ENCODE measurements around the gene PAX8. TPM values are rescaled to one million over a fixed set of nuclear protein-coding genes. Genes with fewer than 3 reads are reported as not detected.
"Not testable (repeated sequence)": the region's sequence is repeated elsewhere in the genome, so short reads cannot be mapped to it uniquely, and the experiment has no call there.

PAX8 gene
- total RNA-seq, 1 donor from 2014 or later: 1.4 TPM

DNA sequence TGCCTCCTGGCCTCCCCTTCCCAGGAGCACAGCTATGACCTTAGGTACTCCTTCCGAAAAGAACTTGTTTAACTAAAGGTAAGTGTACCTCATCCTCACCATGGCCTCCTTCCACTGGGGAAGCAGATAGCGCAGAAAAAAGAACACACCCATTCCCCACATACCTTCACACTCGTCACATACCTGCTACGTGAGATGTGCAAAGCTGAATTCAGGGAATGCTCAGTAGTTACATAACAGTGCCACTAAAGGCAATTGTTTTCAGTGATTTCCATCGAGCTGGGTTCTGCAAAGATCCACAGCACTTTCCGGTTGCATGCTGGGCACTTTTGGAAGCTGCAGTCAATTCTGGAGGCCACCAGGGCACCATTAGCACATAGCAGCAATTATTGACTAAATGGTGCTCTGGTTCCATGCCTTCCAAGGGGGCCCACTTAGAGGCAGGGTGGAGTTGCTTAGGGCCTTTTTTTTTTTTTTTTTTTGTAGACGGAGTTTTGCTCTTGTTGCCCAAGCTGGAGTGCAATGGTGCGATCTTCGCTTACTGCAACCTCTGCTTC is 41.0 kb downstream of the PAX8 start:
- no peak overlapping the region for H3K27ac Mint-ChIP-seq (ENCODE audit: unreplicated experiment)
- peaks cover 8% of the 10 kb centered on the region for H3K36me3 Mint-ChIP-seq (ENCODE audit: unreplicated experiment)
- no peaks in the 10 kb centered on the region for H3K4me1 Mint-ChIP-seq (ENCODE audit: low read depth, unreplicated experiment)
- no peak overlapping the region for H3K4me3 Mint-ChIP-seq (ENCODE audit: unreplicated experiment)
- DNase-seq: no peak
- H3K9me3 Mint-ChIP-seq (ENCODE audit: unreplicated experiment): peaks cover 5% of the 10 kb centered on the region
- H3K27me3 Mint-ChIP-seq (ENCODE audit: unreplicated experiment): peaks cover 3% of the 10 kb centered on the region
- TF ChIP-seq, protein P1, sequence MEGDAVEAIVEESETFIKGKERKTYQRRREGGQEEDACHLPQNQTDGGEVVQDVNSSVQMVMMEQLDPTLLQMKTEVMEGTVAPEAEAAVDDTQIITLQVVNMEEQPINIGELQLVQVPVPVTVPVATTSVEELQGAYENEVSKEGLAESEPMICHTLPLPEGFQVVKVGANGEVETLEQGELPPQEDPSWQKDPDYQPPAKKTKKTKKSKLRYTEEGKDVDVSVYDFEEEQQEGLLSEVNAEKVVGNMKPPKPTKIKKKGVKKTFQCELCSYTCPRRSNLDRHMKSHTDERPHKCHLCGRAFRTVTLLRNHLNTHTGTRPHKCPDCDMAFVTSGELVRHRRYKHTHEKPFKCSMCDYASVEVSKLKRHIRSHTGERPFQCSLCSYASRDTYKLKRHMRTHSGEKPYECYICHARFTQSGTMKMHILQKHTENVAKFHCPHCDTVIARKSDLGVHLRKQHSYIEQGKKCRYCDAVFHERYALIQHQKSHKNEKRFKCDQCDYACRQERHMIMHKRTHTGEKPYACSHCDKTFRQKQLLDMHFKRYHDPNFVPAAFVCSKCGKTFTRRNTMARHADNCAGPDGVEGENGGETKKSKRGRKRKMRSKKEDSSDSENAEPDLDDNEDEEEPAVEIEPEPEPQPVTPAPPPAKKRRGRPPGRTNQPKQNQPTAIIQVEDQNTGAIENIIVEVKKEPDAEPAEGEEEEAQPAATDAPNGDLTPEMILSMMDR (IDR thresholded peaks at IDR 0.05; ENCODE audit: partially characterized antibody, unreplicated experiment): no peak

DNA sequence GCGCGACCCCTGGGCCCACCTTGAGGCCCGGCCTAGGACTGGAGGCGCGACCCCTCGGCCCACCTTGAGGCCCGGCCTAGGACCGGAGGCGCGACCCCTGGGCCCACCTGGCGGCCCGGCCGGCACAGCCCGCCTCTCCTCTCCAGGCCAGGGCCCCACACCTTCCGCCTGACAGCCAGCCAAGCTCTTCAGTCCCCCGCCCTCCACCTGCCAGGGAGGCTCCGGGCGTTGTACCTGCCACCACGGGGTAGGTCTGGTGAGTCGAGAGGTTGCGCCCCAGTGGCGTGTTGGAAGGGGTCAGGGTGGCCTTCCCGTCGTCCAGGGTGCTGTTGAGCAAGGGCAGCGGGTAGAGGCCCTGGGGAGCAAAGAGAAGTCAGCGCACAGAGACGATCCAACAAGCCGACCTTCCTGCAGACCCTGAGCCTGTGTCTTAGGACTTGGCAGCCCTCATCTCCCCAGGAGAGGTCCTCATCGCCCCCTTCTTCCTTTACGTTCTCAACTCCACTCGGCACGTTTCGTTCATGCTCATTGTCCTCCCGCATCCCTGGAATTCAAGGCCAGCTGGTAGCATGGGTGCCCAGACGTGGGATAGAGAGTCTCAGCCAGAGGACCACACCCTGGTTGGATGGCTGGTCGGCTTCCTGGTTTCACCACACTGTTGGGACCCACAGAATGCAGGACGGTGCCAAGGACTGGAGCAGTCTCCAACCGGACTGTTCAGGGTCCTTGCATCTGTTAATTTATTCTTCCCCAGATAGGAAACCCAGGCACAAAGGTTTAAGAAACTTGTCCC is 42.2 kb downstream of the PAX8 start:
- no peak overlapping the region for H3K27ac Mint-ChIP-seq (ENCODE audit: unreplicated experiment)
- H3K4me3 Mint-ChIP-seq (ENCODE audit: unreplicated experiment): peak overlapping the region; percentile 28
- TF ChIP-seq, protein P1 (IDR thresholded peaks at IDR 0.05; ENCODE audit: partially characterized antibody, unreplicated experiment): no peak
- H3K27me3 Mint-ChIP-seq (ENCODE audit: unreplicated experiment): peaks cover 3% of the 10 kb centered on the region
- no peaks in the 10 kb centered on the region for H3K4me1 Mint-ChIP-seq (ENCODE audit: low read depth, unreplicated experiment)
- no peak for DNase-seq
- H3K36me3 Mint-ChIP-seq (ENCODE audit: unreplicated experiment): peaks cover 4% of the 10 kb centered on the region
- H3K9me3 Mint-ChIP-seq (ENCODE audit: unreplicated experiment): peaks cover 5% of the 10 kb centered on the region

DNA sequence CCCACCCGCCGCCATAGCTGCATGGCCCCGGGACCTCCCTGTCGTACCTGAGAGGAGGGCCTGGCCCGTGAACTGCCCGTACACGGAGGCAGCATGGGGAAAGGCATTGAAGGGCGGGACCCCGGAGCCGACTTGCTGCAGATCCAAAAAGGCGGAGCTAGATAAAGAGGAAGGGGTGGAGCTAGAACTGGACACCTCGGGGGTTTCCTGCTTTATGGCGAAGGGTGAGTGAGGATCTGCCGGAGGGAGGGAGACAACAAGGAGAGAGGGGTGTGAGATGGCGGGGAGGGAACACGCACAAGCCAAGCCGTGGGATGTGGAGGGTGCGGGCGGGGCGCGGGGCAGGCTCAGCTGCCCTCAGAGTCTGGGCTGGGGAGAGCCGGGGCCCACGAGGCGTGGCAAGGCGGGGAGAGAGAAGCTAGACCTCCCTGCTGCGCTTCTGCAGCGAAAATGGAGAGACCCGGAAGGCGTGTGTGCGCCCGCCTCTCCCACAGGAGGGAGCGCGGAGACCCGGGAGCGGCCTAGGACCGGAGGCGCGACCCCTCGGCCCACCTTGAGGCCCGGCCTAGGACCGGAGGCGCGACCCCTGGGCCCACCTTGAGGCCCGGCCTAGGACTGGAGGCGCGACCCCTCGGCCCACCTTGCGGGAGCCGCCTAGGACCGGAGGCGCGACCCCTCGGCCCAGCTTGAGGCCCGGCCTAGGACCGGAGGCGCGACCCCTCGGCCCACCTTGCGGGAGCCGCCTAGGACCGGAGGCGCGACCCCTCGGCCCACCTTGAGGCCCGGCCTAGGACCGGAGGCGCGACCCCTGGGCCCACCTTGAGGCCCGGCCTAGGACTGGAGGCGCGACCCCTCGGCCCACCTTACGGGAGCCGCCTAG is 43.1 kb downstream of the PAX8 start:
- peak; percentile 39 for DNase-seq
- peak overlapping the region; percentile 91 for H3K4me3 Mint-ChIP-seq (ENCODE audit: unreplicated experiment)
- H3K4me1 Mint-ChIP-seq (ENCODE audit: low read depth, unreplicated experiment); H3K9me3 Mint-ChIP-seq (ENCODE audit: unreplicated experiment); H3K36me3 Mint-ChIP-seq (ENCODE audit: unreplicated experiment); H3K27me3 Mint-ChIP-seq (ENCODE audit: unreplicated experiment): not testable (repeated sequence)
- H3K27ac Mint-ChIP-seq (ENCODE audit: unreplicated experiment): peak overlapping the region; percentile 82

DNA sequence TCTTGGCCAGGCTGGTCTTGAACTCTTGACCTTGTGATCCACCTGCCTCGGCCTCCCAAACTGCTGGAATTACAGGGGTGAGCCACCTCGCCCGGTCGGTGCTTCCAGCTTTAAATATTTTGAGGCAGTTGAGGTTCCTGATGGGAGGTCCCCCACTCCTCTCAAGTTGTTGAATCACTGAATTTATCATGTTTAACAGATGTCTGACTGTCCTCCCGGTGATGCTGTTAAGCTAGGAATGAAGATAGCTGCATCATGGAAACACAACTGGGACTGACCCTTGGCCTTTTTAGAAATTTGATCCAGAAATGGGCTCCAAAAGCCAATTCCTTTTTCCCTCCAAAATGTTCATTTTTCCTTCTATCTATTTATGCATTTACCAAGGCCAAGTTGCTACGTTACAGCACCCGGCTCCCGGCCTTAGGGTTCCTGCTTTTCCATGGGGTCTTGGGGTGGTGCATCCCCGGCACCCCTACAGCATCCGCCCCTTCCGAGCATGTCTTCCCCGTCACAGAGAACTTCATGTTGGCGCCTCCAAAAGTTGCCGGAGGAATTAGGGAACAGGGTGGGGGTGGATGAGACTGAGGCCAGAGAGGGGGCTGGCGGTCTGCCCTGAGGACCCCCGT is 43.9 kb downstream of the PAX8 start:
- H3K27me3 Mint-ChIP-seq (ENCODE audit: unreplicated experiment): no peaks in the 10 kb centered on the region
- no peaks in the 10 kb centered on the region for H3K4me1 Mint-ChIP-seq (ENCODE audit: low read depth, unreplicated experiment)
- peak overlapping the region; percentile 91 for H3K4me3 Mint-ChIP-seq (ENCODE audit: unreplicated experiment)
- H3K27ac Mint-ChIP-seq (ENCODE audit: unreplicated experiment): no peak overlapping the region
- DNase-seq: no peak
- TF ChIP-seq, protein P1 (IDR thresholded peaks at IDR 0.05; ENCODE audit: partially characterized antibody, unreplicated experiment): no peak
- H3K36me3 Mint-ChIP-seq (ENCODE audit: unreplicated experiment): peaks cover 4% of the 10 kb centered on the region
- H3K9me3 Mint-ChIP-seq (ENCODE audit: unreplicated experiment): peaks cover 2% of the 10 kb centered on the region
